ENCODE measurements around the gene TRANK1.

GRCh38 chr3:36800533-36801116 lies 144.2 kb downstream of the TRANK1 start:
- TF ChIP-seq CTCF (IDR thresholded peaks at IDR 0.05; ENCODE audit: insufficient read depth, low read length, poor library complexity, severe bottlenecking) = no peak
- no peak for TF ChIP-seq EZH2phosphoT487 (conservative IDR thresholded peaks at IDR 0.05; ENCODE audit: low read length)
